HG03558 (cell line): ENCODE results near the gene DLK1.

Experiments
- ATAC-seq: cut with Tn5 transposase; IDR thresholded peaks from one replicate; pipeline ENCODE4 v1.9.1; 2021; ENCODE audit warnings: moderate number of reproducible peaks; ENCODE audit not compliant: unreplicated experiment; ENCODE audit errors: extremely low read depth

DLK1 gene

DNA sequence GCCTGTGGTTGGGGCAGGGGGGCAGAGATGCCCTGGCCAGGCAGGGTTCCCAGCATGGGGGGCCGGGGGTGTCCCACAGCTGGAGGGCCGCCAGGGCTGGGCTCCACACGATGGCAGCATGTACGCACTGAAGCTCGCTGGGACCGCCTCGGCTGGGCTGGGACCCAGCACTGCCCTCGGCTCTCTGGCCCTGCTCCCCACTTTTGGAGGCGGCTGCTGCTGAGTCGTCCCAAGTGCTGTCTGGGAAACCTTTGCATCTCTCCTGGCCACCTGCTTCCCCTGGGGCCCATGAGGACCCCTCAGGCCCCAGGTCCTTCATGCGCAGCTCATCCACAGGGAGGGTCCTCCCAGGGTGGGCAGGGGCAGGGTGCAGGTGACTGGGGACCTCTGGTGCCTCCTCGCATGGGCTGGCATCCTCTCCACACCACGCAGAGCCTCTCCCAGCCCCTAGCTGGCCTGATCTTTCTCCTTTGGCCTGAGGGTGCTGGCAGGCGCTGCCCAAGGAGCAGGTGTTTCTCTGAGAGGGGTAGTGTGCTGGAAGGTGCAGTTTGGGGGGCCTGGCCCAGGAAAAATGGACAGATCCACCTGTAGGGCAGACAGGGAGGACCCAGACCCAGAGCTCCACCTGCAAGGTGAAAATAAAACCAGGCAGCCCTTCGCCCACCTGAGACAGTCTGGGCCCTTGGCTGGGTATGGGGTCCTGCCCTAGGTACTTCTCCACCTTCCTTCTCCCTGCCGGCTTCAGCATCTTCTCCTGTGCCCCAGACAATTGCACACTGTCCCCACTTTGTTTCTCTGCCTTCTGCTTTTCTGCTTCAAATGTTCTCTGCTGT is 46.9 kb downstream of the DLK1 start:
- no peak for ATAC-seq

DNA sequence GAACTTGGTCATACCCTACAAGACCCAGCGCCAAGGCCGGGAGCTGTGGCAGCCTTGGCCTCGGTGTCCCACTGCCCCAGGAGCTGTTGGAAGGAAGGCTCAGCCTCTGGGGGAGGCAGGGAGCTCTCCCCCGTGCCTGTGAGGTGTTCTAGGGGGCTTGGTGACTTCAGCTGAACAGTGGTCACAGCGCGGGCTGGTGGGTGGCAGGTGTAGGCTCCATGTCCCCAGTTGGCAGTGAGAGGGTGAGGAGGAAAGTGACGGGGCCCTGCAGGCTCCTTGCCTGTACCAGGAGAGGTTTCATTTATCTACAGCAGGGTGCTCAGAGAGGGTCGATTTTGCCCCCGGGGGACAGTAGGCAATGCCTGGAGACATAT is 47.5 kb downstream of the DLK1 start:
- ATAC-seq: no peak

DNA sequence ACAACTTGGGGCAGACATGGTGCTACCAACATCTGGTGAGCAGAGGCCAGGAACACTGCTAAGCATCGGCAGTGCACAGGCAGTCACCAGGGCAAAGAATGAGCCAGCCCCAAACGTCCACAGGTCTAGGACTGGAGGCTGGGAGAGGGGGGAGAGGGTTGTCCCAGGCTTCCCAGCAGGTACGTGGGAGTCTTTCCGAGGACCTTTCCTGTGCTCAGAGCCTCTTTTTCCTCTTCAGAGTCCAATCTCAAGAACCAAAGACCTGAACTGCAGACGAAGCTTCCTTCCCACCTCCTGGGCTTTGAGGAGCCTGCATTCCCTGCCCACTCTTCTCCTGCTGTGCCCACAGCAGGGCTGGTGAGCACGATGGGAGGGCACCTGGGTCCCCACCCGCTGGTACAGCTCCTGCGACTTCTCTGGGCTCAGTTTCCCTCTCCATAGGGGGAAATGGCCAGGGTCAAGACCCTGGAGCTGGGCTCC is 48.7 kb downstream of the DLK1 start:
- no peak for ATAC-seq

DNA sequence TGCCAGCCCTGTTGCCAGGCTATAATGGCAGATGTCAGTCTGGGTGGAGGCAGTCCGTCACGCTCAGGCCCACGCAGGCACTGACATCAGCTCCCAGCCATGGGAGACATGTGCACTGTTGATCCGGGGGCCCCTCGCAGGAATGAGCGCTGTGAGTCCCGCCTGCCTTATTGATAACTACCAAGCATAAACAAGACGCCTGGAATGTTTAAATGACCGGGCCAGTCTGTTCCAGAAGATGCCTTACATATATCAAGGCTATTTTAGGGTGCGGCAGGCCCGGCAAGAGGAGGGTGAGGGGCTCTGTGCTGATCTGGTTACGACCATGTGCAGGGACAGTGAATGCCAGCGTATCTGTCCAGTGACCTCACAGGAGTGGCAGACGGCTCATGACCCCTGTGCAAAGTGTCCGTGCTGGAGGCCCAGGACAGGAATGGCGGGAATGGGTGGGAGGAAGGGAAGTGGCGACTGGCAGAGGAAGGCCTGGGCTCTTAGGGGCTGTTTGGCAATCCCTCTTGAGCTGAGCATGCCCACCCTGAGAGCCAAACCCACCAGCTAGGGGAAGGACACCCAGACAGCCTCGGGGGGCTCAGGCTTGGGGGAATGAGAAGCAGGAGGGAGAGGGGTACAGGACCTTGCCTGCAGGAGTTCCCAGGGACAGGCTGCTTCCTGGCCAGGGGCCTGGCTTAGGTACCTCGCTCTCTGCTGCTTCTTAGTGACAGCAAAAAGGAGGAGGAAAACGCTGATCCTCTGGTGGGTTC is 49.3 kb downstream of the DLK1 start:
- no peak for ATAC-seq

DNA sequence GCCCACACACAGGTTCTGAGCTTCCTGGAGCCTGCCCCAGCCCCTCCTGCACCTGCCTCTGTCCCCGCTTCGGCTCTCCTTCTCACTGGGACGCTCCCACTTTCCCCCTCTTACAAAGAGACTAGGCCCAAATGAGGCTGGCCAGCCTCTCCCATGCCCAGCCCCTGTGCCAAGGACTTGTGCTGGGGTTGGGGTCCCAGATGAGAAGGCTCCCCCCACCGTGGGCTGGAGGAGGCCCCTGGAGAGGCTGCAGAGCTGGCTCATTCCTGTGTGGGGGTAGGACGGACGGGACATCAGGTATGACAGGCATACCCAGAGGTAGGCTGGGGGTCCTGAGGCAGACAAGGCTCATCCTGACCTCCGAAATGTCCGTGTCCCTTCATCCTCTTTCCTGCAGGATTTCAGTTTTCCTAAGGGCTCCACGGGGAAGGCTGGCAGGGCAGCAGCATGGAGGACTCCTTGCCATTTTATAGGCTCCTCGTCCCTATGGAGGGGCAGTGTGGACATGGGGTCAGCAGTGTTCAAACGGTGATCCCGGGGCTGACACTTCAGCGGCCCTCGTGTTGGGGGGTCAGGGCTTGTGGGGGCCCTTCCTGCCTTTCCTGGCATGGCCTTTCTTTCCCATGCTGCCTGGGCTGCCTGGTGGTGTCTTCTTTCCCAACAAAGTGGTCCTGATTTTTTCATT is 50.1 kb downstream of the DLK1 start:
- no peak for ATAC-seq

DNA sequence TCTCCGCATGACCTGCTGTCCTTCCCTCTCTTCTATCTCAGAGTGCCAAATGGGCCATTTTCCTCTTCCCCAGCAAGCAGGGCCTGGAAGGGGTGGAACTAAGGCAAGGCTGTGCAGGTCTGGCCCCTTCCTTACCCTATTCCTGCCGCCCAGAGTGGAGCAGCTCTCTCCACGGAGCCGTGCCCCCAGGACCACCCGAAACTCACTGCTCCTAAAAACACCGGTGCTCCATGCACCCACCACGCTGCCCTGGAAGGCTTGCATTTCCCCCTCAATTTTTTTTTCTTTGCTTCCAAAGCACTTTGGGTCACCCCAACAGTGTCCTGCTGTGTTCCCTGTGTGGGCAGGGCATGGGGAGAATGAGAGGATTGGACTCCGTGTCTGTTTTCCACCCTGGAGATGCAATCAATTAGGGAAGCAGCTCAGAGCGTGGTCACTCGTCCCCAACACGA is 50.7 kb downstream of the DLK1 start:
- ATAC-seq: no peak

DNA sequence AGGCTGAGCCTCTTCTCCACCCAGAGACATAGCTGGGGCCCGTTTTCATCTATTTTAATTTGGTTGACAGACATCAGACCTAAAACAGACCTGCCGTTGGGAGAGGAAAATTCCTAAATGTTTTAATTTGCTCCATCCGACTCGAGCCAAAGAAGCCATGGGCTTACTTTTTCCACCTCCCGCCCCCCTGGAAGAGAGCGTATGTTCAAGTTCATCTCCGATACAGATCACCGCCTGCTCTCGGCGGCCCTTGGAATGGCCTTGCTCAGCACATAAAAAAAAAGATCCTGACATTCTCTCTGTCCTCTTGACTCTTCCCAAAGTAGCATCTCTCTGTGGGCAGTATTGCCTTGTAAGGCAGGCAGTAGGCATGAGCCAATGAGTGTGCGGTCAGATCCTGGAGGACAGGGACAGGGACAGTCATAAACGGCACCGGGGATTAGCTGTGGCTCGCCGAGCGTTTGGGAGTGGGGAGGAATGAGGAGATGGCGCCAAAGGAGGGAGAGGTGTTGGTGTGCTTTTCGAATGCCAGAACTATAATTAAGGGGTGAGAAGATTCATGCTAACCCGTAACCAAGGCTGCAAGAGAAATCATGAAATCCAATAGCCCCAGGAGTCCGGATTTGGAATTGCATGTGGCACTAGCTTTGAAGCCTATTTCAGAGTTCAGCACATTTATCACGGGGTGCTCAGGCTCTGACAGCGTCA is 51.3 kb downstream of the DLK1 start:
- ATAC-seq: no peak

DNA sequence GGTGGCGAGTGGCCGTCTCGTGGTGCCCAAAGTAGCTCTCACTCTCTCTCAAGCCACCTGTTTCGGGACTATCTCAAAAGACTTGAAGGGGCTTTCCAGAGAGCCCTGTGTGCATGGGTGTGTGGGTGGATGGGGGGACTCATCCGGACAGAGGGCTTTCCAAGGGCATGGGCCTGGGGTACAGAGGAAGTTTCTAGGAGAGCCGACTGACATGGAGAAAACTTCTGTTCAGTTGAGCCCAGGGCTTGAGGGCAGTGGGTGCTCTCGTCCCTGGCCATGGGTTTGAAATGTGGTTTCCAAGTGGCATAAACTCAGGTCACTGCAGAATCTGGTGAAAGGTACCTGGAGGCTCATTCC is 51.8 kb downstream of the DLK1 start:
- ATAC-seq: no peak

DNA sequence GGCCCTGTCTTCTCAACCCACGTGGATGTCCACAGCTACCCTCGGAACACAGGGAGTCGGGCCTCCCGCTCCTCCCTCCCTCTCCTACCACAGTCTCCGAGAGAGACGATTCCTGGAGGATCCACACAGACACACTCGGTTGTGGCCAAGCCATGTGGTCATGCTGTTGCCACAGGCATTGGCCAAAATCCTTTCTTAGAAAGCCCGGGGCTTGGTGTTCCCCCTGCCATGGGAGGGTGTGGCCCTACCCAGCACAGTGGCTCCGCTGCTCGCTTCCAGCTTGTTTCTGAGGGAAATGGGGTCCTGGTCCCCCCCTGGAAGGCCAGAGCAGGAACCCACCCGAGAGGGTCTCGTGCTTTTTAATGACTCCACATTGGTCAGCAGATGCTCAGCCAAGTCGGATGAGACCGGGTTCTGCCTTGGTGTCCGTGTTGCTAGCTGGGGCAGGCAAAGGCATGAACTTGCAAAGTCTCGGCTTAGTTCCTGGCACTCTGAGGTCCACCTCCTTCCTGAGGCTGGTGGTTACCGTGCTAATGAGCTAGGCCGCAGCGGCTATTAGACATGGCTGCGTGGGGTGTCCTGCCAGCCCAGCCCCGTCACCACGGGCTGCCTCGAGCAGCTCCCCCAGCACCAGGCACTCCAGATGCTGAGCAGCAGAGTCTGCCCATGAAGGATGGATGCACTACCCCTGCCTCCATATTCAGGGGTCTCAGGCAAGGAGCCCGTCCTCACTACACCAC is 52.4 kb downstream of the DLK1 start:
- ATAC-seq: no peak

DNA sequence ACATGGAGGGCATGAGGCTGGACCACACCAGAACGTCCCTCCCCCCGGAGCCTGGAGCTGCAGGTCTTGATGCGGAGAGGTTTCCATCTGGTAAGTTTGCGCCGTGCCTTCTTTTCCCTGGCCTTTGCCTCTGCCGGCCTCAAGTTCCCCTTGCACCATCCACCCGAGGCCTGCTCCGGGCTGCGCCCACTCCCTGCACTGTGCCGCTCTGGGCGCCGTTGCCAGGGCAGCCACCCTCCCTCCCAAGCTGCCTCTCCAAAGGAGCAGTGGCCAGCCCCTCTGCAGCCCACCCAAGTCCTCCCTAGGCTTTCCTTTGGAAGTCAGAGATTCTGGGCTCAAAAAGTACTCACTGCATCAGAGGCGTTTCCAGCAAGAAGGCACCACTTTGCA is 53.0 kb downstream of the DLK1 start:
- no peak for ATAC-seq

DNA sequence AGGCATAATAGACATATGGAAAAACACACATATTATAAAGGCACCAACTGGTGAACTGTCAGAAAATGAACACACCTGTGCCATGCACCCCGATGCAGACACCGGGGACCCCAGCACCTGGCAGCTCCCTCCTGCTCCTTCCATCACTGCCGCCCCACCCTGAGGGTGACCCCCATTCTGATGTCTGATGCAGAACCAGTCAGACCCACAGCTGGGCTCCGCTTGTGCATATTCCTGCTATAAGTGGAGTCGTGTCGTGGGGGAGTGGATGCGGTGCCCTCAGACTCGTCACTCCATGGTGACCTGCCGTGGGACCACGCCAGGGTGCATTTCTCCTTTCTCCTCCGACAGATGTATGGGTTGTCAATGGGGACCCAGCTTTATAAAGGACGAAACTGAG is 53.6 kb downstream of the DLK1 start:
- ATAC-seq: no peak

DNA sequence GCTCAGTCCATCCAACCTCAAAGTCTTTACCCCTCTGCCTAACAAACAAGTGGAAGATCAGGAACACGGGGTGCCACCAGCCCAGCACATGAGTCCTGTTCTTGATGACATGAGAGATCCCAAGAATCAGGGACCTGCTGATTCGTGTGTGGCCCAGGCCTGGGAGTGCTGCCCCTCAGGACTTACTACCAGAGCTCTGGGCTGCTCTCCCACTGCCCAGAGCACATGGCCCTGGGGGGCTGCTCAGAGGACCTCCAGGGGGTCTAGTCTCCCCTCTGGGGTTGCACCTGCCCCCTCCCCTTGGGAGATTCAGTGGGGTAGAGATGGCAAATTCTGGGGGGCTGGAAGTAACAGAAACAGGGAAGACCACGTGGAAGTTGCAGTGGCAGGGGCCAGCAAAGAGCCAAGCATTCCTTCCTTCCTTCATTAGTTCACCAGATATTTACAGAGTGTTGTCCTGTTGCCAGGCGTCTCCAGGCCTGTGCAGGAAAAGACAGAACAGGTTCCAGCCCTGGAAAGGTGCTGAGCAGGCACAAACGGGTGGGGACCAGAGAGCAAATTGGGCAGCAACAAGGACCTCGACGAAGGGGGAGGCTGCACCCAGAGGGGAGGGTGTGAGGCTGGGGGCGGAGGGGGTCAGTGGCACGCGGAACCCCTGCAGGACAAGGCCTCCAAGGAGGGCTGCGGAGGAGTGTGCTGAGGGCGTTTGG is 54.1 kb downstream of the DLK1 start:
- no peak for ATAC-seq

DNA sequence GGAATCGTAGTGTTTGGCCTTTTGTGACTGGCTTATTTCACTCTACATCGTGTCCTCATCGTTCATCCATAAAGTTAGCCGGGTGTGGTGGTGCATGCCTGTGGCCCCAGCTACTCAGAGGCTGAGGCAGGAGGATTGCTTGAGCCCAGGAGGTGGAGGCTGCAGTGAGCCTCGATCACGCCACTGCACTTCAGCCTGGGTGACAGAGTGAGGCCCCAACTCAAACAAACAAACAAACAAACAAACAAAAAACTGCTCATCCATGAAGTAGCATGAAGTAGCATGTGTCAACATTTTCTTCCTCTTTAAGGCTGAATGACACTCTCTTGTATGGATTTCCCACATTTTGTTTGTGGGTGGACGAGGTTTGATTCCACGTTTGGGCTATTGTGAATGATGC is 55.3 kb downstream of the DLK1 start:
- no peak for ATAC-seq

DNA sequence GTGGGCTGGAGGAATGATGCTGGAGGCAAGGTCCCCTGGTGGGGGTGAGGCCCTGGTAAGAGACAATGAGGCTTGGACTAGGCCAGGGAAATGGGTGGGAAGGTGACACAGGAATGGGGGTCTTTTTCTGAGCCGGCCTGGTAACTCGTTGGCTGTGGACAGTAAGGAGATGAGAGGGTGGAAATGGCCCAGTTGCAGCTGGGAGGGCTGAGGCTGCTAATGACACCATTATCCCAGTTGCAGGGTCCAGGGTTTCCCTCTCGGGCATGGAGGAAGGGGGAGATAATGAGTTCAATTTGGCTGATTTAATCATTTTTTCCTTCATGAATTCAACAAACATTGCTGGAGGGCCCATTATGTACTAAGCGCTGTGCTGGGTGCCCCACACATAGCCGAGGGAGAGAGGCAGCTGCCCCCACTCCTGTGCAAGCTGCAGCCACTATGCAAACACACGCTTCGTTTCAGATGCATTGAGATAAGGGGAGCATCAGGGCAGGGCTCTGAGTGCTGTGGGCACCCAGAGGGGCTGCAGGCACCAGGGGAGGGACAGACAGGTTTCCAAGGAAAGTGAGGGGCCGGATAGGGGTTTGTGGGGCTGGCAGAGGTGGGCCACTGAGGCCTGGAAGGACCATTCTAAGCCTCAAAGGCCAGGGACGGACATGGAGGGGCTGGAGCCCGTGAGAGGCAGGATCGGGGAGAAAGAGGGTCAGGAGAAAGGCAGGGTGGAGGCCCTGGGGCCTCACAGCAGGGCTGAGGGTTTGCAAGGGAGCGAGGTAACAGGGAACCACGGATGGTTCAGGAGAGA is 56.0 kb downstream of the DLK1 start:
- ATAC-seq: no peak

DNA sequence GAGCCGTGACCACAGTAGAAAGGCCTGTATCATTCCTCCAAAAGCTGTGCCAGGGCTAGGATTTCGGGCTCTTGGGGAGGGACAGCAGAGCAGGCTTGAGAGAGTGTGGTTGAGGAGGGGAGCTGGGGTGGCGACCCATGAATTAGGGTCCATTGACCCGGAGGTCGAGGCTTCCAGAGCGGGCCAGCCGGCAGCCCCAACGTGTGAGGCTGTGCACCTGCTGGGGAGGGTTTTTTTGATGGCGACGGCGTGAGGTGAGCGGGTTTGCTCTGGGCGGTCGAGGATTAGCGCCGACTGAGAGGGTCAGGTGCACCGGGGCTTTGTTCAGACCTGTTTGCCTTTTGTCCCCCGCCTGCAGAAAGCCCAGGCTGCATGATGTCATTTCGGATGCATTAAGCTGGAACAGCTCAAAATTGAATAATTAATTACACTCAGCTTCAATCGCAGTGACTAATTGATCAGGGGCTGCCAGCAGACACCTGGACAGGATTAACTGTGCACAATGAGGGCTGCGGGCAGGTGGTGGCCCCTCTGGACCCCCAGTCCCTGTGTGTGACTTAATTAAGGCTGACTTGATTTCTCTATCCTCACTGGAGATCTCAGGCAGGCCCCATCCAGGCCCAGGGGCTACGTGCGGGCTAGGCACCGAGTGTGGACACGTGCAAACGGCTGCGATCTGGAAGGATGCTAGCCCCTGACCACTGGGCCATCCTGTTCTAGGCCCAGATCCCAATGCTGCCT is 57.1 kb downstream of the DLK1 start:
- ATAC-seq: no peak

DNA sequence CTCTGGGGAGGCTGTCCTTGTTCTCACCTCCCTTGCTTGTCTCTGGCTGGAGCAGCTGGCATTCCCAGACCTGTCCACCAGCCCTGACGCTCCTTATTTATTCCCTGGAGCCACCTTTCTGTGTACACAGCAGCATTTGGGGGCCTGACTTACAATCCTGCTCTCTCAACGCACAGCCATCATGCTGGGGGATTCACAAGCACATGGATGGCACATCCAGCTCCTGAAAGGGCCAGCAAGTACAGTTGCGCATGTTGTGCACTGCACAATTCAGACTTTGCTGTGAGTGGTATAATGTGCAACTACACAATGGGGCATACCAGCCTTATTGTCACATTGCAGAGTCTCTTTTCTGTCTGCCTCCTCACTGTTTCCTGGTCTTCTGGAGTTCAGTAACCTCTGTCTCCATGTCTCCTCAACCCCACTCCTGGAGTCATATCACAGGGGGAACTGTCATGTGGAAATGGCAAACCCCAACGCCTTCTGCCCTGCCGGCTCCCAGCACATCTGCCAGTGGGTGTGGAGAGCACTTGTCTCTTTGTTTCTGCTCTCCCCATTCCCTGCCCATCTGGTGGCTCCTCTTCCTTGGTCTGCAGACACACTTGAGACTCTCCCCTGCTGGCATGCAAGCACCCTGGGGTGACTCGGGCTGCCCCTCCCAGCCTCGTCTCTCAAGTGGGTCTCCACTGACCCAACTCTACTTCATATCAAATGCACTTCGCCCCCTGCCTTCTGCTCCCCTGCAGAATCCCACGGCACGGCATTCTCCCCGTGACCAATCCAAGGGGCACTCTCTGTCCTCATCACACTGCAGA is 58.0 kb downstream of the DLK1 start:
- ATAC-seq: no peak

DNA sequence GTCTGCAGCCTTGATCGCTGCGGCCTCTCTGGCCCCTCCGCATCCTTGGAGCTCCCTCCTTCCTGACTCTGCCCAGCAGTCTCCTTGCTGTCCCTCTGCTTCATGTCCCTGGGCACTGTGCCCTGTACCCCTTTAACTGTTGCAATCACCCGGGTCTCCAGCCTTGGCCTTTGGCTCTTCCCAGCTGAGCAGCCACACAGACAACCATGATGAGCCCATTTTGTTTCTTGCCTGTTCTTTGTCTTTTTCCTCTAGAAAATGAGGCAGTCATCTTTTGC is 58.6 kb downstream of the DLK1 start:
- ATAC-seq: no peak
